ENCODE data around the gene SMAD6.
"Not testable (repeated sequence)": the region's sequence is repeated elsewhere in the genome, so short reads cannot be mapped to it uniquely, and the experiment has no call there.

The SMAD6 gene

GRCh38 chr15:66743204-66743603 lies 41.2 kb downstream of the SMAD6 start:
- no peak for DNase-seq (ENCODE audit: low spot score)

DNA sequence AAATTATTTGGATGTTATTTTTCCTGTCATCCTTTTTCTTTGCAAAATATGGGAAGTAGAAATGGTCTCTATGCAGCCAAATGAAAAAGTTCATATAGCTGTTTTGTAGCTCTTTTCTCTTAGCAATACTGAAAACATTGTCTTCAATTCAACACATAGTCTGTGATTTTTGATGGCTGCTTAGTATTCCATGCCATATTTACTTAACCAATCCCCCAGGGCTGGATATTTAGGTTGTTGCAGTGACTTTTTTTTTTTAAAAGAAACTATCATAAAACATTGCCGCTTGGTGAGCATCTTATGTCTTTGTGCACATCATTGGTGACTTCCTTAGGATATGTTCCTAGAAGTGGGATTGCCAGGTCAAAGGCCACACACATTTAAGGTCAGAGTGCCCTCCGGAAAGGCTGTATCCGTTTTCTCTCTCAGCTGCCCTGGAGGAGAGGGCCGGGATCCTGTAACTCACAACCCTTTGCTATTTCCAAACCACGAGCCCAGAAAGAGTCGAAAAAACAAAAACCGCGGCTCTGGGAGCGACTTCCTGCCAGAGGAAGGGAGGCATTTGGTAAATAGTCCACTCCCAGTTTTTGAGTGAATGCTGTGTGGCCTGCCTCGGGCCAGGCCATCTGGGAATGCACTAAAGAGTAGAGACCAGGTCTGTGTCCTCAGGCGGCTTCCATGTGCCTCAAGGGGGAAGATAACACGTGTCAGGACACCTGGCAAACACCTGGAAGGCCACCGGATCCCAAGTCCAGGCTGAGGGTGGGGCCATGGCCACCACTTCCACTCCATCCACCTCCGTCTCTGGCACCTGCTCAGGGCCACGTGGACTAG lies 41.9 kb downstream of the SMAD6 start:
- DNase-seq (ENCODE audit: low spot score), result no peak

DNA sequence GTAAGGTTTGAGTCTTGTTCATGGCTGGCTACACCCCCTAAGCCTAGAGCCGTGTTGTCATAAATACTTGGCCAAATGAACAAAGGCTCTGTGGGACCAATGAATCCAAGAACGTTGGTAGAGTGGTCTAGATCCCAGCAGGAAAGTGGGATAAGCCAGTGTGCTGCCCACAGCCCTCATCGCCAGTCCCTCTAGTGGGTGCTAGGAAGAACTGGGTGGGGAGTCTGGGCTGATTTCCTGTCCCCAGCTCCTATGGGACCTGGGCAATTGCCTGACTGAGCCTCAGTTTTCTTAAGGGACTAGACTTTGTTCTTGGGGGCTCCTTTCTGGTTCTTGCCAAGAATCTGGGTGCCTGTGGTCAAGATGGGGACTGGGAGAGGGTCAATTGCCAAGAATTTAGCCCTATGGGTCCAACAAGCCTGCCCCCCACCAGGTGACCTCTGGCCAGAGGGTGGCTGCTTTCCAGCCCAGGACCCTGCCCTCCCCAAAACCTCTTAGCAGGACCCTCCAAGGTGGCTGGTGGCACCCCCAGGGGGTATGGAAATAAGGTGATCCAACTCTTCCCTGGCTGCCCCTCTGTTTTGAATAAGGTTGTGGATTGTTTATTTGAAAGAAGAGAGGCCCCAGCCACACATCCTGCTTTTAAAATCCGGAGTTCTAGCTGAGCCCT lies 42.7 kb downstream of the SMAD6 start:
- no peak for DNase-seq (ENCODE audit: low spot score)

- no peak for DNase-seq (ENCODE audit: low spot score)
Observed at GRCh38 chr15:66745530-66746230, 43.6 kb downstream of the SMAD6 start.

DNA sequence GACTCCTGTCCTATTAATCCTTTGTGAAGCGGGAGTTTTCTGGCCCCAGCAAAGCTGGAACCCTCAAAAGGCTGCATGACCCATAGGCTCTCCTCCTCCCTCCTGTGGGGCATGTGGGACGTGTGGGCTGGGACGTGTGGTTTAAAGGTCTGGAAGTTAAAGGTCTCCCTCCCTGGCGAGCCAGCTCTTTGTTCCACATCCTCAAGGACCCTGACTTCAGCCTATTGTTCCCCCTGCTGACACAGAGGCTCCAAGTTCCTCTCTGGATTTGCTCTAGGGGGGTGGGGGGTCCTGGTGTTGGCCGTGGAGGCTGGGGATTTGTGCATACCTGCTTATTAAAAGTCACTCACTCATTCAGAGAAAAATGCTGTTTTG lies 44.2 kb downstream of the SMAD6 start:
- DNase-seq (ENCODE audit: low spot score), result no peak

DNA sequence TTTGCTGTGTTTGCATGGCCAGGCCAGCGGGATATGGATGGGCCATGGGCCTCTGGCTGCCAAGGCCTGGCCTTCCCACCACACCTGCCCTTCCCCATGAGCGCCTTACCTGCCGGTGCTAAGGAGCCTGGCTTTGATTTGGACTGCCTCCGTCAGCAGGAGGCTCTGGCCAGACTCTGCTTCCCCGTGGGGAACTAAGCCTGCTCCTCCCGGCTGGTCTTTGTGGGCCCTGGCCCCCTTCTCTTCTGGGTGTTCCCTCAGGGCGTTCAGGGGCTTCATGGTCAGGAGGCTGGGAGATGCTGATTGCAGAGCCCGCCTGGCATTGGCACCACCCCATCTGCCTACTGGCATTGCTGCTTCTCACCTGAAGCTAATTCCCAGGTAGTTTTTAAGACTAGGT lies 45.2 kb downstream of the SMAD6 start:
- DNase-seq (ENCODE audit: low spot score), result no peak

DNA sequence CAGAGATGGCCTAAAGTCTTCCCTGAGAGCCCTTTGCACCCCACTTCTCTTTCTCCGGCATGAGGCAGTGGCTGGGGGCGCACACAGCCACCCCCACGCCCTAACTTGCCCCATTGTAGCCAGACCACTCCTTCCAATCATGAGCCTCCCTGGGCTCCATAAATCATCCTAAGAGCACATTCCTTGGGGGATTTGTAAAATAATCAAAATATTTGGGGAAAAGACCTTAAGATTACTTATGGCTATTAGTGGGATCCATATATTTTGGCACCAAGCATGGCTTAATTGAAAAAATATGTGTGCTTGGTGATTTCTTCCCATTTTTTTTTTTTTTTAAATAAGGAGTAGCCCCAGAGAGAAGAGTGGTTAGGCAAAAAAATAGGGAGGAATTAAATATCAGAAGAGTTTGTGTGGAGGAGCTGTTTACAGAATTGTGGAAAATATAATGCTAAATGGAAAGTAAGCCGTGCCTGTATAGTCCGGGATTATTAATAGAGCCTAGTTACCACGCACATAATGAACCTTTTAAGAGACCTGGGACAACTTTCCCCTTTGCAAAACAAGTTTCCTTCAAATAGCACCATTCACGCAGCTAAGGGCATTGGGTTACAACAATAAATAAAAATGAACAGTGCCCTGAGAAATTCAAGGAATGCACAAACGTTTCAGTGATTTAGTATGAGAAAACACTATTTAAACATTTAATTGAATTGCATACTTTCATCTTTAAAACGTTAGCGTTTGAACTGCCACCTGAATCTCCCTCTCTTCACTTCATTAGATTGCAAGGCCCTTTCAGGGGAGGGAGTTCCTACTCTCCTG lies 46.1 kb downstream of the SMAD6 start:
- peak; percentile 35 for DNase-seq (ENCODE audit: low spot score)

- DNase-seq (ENCODE audit: low spot score), result no peak
Observed at GRCh38 chr15:66748708-66749035, 46.6 kb downstream of the SMAD6 start.

- DNase-seq (ENCODE audit: low spot score), result no peak
Observed at GRCh38 chr15:66749841-66750575, 48.0 kb downstream of the SMAD6 start.

- DNase-seq (ENCODE audit: low spot score), result no peak
Observed at GRCh38 chr15:66750609-66751008, 48.6 kb downstream of the SMAD6 start.

- DNase-seq (ENCODE audit: low spot score), result no peak
Observed at GRCh38 chr15:66751579-66751978, 49.5 kb downstream of the SMAD6 start.

DNA sequence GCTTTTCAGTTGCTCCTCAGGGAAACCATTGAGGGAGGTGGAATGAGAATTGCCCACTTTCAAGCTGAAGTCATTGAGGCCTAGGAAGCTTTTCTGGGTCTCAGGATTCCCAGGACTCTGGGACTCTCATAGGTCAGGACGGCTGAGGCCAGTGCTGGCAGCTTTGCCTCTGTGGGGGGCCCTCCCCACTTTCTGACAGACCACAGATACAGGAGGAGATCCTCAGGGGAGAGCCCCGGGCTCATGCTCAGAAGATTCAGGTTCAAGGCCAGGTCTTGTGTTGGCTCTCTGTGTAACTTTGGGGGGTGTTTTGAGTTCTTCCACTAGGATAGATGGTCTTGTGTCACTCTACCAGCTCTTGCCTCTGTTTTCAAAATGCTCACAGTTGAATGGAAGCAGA lies 50.0 kb downstream of the SMAD6 start:
- no peak for DNase-seq (ENCODE audit: low spot score)

DNA sequence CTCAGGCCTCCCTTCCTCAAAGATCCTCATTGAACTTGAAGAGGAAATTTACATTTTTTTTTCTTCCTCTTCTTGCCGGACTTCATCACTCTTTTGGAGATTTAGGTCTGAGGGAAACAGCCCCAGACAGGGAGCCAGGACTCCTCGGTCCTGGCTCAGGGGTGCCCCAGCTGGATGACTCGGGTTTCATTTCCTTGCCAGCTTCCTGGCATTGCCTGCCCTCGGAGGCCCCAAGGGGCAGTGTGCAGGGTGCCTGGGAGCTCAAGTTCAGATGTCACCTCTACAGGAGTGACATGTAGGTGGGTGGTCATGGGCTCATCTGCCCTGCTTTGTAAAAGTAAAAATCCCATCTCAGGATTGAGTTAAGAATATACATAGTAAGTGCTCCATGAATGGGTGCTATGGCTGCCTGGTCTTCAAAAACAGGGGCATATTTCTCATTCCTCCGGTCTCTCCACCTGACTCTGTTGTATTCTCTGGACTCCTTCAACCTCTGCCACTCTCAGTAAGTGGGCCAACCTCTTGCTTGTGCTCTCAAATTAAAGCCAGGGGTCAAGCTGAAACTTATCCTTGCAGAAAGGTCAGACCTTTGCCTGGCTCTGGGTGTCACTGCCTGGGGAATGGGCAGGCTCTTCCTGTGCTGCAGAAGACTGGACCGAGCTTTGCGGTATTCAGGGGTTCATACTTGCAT lies 51.8 kb downstream of the SMAD6 start:
- no peak for DNase-seq (ENCODE audit: low spot score)

GRCh38 chr15:66754789-66755188 lies 52.8 kb downstream of the SMAD6 start:
- no peak for DNase-seq (ENCODE audit: low spot score)

GRCh38 chr15:66755298-66756068 lies 53.4 kb downstream of the SMAD6 start:
- no peak for DNase-seq (ENCODE audit: low spot score)

- DNase-seq (ENCODE audit: low spot score), result no peak
Observed at GRCh38 chr15:66756295-66756694, 54.3 kb downstream of the SMAD6 start.

- no peak for DNase-seq (ENCODE audit: low spot score)
Observed at GRCh38 chr15:66757030-66757429, 55.0 kb downstream of the SMAD6 start.

- no peak for DNase-seq (ENCODE audit: low spot score)
Observed at GRCh38 chr15:66757521-66757920, 55.5 kb downstream of the SMAD6 start.

GRCh38 chr15:66758217-66758616 lies 56.2 kb downstream of the SMAD6 start:
- not testable (repeated sequence) for DNase-seq (ENCODE audit: low spot score)

- DNase-seq (ENCODE audit: low spot score), result no peak
Observed at GRCh38 chr15:66758844-66759243, 56.8 kb downstream of the SMAD6 start.

Measured in COLO829 (cell line).